HG02981 (cell line): ENCODE data around the gene HLA-DRA.

Source experiments
- ATAC-seq: cut with Tn5 transposase; IDR thresholded peaks from one replicate; pipeline ENCODE4 v1.9.1; 2021; ENCODE audit warnings: mild to moderate bottlenecking, moderate library complexity; ENCODE audit not compliant: unreplicated experiment

HLA-DRA gene

GRCh38 chr6:32439602-32440214 is at the start of gene HLA-DRA:
Gene HLA-DRA (plus strand): TSS chr6:32439887. CDS start chr6:32439951, 64 bp downstream.
- ATAC-seq = peak; percentile 76

GRCh38 chr6:32391505-32391904 is 48.2 kb upstream of the HLA-DRA start:
- ATAC-seq = no peak

DNA sequence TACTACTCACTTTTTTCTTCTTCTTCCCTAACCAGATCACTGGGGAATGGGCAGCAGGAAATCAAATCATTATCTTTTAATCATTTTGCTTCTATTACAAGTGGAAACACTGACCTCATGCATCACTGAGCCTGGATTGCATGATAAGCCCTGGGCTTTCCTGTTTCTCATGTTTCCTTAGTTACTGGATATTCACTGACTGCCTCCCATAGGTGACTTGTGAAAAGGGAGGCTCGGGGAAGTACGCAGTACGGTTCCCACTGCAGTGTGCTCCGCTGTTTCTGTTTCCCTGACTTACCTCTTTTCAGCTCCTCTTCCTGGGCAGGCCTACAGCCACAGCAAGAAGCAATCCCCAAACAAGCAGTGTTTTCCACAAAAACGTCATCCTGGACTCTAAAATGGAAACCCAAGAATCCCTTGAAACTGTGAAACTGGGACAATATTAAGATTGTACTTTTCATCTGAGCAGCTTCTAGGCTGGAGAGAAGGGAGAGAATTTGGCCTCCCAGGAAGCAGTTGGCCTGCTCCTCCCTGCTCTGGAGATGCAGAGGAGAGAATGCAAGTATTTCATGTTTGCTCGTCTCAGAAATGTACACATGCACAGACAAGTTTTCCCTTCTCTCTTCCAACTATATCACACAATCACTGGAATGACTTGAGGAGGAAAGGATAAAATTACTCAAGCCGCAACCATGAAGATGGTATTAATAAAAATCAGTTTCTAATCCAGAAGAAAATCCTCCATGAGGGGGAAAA is 45.8 kb upstream of the HLA-DRA start:
- ATAC-seq = no peak

- no peak for ATAC-seq
Observed at GRCh38 chr6:32396028-32396427, 43.7 kb upstream of the HLA-DRA start.

GRCh38 chr6:32397252-32397920 is 42.3 kb upstream of the HLA-DRA start:
- no peak for ATAC-seq

GRCh38 chr6:32401284-32401963 is 38.3 kb upstream of the HLA-DRA start:
- ATAC-seq = no peak

- ATAC-seq = no peak
Observed at GRCh38 chr6:32402812-32403211, 36.9 kb upstream of the HLA-DRA start.

DNA sequence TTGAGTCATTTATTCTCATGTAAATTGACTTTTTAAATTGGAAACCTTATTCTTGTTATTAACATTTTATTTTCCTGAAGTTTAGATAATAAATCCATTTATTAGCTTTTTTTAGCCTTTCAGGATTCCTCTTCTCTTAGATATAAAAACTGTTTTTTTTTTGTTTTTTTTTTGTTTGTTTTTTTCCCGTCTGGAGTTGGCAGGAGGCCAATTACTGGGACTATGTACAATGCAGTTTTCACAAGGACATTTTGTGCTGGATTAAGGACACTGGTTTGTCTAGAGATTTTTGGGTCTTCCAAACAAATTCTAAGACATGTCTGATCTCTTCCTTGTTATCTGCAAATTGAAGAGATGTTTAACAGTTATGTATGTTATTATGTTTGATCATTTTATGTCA is 34.0 kb upstream of the HLA-DRA start:
- ATAC-seq = no peak

- ATAC-seq = no peak
Observed at GRCh38 chr6:32406197-32406596, 33.5 kb upstream of the HLA-DRA start.

DNA sequence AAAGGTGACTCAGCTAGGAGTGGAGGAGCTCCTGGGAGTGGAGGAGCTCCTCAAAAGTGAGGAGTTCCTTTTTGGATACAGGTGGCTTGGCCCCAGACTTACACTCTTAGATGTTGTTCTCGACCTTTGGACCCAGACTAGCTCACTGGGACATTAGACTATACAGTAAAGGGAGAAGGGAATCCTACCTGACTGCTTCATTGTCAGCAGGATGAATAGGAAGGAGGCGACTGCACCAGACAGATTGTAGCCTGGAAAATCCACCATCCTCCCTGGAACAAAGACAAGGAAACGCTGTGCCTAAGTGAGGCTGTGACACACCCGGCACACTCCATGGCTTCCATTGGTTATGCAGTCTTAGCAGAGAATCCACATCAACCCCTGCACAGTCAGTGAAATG is 32.8 kb upstream of the HLA-DRA start, which contains the start of gene BTNL2:
TSS of gene BTNL2 (minus strand) at position 325 of the 400 bp plus-strand sequence. CDS start at position 267, 58 bp downstream.
- no peak for ATAC-seq

DNA sequence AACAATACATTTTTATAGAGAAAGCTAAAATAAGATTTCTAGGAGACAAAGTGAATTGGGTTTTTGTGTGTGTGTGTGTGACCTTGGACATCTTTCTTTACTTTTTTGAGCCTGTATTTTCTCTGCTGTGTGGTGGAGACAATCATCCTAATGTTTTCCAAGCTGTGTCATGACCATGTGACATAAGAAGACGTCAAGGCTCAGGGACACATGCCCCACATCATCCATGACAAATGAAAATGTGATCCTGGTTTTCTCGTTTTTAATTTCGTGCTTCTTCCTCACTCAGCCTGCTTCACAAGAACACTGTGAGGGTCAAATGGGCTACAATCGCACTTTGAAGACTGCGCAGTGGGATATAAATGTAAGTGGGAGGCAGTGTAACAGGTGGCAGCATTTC is 28.8 kb upstream of the HLA-DRA start:
- ATAC-seq = no peak

DNA sequence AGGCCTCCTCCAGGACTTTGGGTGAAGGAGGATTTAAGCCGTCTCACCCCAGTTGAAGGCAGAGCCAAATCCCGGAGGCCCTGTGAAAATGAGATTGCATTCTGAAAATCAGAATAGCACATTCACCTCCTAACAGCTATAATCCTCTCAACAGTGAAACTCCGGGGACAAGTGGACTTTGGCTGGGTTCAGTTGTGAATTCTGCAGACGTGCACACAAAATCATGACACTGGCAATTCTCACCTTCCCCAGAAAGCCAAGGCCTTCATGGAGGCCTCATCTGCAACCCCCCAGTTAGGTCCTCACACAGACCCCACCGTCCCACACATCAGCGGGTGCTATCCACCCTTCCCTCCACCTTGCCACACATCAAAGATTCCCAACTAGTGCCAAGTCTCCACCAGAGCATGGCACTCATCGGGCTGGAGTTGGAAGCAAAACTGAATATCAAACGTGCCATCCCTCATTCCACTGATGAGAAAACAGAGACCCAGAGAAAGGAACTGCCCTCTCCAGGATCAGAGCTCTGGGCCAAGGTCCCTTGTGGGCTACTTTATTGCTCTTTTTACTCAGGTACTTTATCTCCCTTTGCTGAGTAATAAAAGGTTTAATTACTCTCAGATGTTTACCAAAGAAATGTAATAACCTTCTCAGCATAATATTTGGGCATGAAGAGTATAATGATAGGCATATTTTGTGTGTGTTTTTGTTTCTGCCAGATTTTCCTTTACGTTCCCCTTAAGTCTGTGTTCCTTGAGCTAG is 27.9 kb upstream of the HLA-DRA start:
- ATAC-seq = no peak

DNA sequence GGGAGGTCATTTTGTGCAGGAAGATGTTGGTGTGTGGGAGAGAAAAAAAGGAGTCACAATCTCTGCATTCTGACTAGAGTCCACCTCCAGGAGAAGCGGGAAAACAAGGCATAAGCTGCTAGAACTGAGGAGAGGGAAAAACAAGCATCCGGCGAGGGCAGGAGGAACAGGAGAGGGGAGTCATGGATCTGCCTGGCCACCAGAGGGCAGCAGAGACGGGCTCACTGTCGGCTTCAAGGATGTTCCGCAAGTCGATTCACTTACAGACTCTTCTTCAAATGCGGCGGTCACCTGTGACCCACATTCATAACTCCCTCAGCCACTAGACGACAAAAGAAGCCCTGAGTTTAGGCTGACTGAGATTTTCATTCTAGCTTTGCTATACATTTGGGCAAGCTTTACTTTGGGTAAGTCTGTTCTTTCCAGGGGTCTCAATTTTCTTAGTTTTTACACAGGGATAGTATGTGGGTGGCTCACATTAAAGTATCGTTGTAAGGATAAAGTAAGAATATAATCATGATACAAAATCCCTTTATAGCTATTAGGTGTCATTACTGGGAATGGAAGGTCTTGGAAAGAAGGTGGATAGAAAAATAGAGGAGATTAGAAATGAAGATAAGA is 26.1 kb upstream of the HLA-DRA start:
- no peak for ATAC-seq

- ATAC-seq = no peak
Observed at GRCh38 chr6:32415521-32416019, 24.1 kb upstream of the HLA-DRA start.

GRCh38 chr6:32416036-32416435 is 23.7 kb upstream of the HLA-DRA start:
- ATAC-seq = no peak

DNA sequence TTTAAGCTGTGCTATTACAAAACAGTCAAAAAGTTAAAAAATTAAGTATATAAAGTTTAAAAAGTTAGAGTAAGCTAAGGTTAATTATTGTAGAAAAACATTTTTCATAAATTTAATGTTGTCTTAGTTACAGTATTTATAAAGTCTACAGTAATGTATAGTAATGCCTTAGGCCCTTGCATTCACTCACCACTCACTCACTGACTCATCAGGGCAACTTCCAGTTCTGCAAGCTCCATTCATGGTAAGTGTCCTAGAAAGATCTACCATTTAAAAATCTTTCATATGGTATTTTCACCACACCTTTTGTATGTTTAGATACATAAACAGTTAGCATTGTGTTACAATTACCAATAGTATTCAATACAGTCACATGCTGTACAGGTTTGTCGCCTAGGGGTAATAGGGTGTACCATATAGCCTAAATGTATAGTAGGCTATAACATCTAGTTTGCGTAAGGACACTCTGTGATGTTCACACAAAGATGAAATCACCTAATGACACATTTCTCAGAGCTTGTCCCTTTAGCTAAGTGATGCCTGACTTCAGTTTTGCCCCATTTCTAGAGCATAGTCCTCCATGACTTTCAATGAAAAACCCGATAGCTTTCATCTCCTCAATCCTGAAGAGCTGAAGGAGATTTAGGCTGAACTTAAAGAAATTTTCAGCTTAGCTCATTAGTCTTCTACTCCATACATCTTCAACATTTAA is 14.9 kb upstream of the HLA-DRA start:
- no peak for ATAC-seq

- ATAC-seq = no peak
Observed at GRCh38 chr6:32426338-32426737, 13.3 kb upstream of the HLA-DRA start.

GRCh38 chr6:32427218-32427617 is 12.5 kb upstream of the HLA-DRA start:
- no peak for ATAC-seq

DNA sequence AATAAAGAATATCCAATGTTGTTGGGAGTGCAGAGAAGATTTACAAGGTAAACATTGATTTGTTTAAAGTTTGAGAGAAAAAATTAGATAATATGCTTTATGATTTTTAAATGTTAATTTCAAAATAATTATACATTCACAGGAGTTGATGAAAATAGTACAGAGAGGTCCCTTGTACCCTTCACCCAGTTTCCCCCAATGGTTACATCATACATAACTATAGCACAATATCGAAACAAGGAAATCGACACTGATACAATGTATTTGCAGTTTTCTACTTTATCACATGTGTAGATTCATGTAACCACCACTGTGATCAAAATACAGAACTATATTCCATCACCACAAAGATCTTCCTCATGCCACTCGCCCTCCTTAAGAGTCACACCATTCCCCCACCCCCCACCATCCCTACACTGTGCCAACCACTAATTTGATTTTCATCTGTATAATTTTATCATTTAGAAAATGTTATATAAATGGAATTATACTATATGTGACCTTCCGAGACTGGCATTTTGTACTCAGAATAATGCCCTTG is 11.7 kb upstream of the HLA-DRA start:
- ATAC-seq = no peak
